ENCODE measurements around the gene PCDH1. TPM values are rescaled to one million over a fixed set of nuclear protein-coding genes. Genes with fewer than 3 reads are reported as not detected.

Gene PCDH1
- total and polyA plus RNA-seq, 2 donors (not counting 3 experiments of a cell fraction or from before 2014, with no cell fraction given) = 113 to 136 TPM

GRCh38 chr5:141808857-141809256 lies 69.4 kb downstream of the PCDH1 start:
- no TSS peak for BruUV-seq (replicated peaks)
- Histone ChIP-seq H2AFZ (ENCODE audit: low read depth, low read length) (no peak overlapping the region), H3K27ac (ENCODE audit: insufficient read depth, low read depth, low read length) (no peak overlapping the region), H3K9me3 (replicated peaks; ENCODE audit: control insufficient read depth, insufficient read depth, low read length) (no peaks in the 10 kb centered on the region), H4K20me1 (replicated peaks; ENCODE audit: control insufficient read depth, extremely low read depth, insufficient read depth, low read length) (no peaks in the 10 kb centered on the region), H3K4me2 (ENCODE audit: insufficient read depth, low read length) (no peak overlapping the region), H3K27me3 (ENCODE audit: control insufficient read depth in 2 of 2, insufficient read depth in 2 of 2, low read length in 2 of 2) (peaks cover 0 to 1% of the 10 kb centered on the region in 2 experiments), H3K9ac (replicated peaks; ENCODE audit: extremely low read depth, insufficient read depth, low read length) (no peak overlapping the region), H3K79me2 (ENCODE audit: control insufficient read depth, insufficient read depth, low read length) (no peaks in the 10 kb centered on the region), H3K4me3 (replicated peaks in 1 of 3; ENCODE audit: insufficient read depth in 1 of 3, low read depth in 1 of 3, low read length in 3 of 3) (no peak overlapping the region), H3K36me3 (ENCODE audit: control insufficient read depth in 2 of 2, extremely low read depth in 1 of 2, insufficient read depth in 2 of 2, low read length in 2 of 2) (no peaks in the 10 kb centered on the region), H3K9me1 (replicated peaks; ENCODE audit: control insufficient read depth, extremely low read depth, insufficient read depth, low read length) (no peaks in the 10 kb centered on the region), H3K4me1 (ENCODE audit: control insufficient read depth, extremely low read depth, insufficient read depth, low read length) (peaks cover 25% of the 10 kb centered on the region)
- DNase-seq (ENCODE audit: low read depth, low spot score) (no peak), FAIRE-seq (no peak)
- intact Hi-C loops (cut with micrococcal nuclease) = no loop called here
- CTCF ChIA-PET = interaction anchor here (0.6 to 2.8 kb wide), 7 partner anchors 8 to 70 kb away, joined by 3 to 11 read pairs (median 5); partner anchors contain the start of gene PCDH1
- TF ChIP-seq MAX (IDR thresholded peaks at IDR 0.05; ENCODE audit: insufficient read depth, insufficient read length) (no peak), FOS (IDR thresholded peaks at IDR 0.05; ENCODE audit: borderline replicate concordance, insufficient read depth, low read length) (no peak), GATA2 (IDR thresholded peaks at IDR 0.05; ENCODE audit: insufficient read depth, insufficient read length, low read depth, low read length) (no peak), CTCF (IDR thresholded peaks at IDR 0.05; ENCODE audit: extremely low read depth in 1 of 2, insufficient read depth in 1 of 2, low read depth in 1 of 2, low read length in 2 of 2) (no peak), EZH2 (IDR thresholded peaks at IDR 0.05; ENCODE audit: borderline replicate concordance, low read depth, low read length, severe bottlenecking) (no peak), JUN (IDR thresholded peaks at IDR 0.05; ENCODE audit: borderline replicate concordance, insufficient read depth, insufficient read length, low read depth) (no peak), POLR2AphosphoS5 (IDR thresholded peaks at IDR 0.05; ENCODE audit: insufficient read depth, low read depth, low read length) (no peak), MYC (IDR thresholded peaks at IDR 0.05; ENCODE audit: low read depth, low read length) (no peak), POLR2A (IDR thresholded peaks at IDR 0.05; ENCODE audit: low read depth, low read length) (no peak)
- POLR2A ChIA-PET = no interaction called here
- dilution Hi-C loops (cut with MboI; ENCODE audit: extremely low pct_ligation_motif_present, low sequenced_read_pairs) = no loop called here
